NCI-H2081 treated with DMSO at 0.1 percent for 48 hours (cell line): ENCODE results near the gene QPCT.
"Not testable (repeated sequence)": the region's sequence is repeated elsewhere in the genome, so short reads cannot be mapped to it uniquely, and the experiment has no call there.

Source experiments
- DNase-seq: peaks from one replicate; lab custom pipeline; 2025; lab: John Stamatoyannopoulos, UW

The QPCT gene

DNA sequence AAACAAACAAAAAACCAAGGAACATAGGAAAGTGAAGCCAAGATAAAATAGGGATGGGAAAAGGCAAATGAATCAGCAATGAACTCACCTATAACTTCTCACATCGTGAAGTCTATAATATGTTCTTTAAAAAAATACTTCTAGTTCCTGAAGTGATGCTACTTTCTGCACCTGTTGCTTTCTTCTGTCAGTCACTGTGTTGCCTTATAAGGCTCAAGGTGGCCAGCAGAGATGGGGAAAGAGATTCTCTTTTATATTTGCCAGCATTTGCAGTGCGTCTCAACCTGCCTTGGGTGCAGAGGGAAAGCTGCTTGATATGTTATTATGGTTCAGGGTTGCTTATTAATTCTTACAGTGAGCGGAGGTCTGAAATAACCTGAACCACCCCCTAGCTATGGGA, 14.0 kb downstream of the QPCT start:
- DNase-seq = no peak

DNA sequence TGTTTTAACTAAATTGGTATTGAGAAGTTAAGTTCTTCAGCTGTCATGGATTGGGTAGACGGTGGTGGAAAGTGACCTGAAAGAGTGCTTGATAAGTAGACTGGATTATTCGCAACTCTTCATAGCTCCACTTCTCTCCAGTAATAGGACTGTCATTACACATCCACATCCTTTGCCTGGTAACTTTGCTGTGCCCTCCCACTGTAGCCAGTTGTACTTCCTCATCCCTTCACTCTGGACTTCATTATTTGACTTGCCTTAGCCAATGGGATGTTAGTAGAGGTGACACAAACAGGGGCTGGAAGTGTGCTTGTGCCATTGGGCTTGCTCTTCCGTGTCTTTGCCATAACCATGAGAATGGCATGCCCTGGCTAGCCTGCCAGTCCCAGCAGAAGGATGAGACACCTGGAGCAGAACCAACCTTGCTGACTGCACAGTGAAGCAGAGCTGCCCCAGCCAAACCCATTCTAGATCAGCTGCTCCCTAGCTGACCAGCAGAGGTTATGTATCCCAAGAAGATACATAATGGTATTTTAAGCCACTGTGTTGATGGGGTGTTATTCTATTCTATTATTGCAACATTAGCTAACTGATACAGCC, 16.9 kb downstream of the QPCT start:
- no peak for DNase-seq

DNA sequence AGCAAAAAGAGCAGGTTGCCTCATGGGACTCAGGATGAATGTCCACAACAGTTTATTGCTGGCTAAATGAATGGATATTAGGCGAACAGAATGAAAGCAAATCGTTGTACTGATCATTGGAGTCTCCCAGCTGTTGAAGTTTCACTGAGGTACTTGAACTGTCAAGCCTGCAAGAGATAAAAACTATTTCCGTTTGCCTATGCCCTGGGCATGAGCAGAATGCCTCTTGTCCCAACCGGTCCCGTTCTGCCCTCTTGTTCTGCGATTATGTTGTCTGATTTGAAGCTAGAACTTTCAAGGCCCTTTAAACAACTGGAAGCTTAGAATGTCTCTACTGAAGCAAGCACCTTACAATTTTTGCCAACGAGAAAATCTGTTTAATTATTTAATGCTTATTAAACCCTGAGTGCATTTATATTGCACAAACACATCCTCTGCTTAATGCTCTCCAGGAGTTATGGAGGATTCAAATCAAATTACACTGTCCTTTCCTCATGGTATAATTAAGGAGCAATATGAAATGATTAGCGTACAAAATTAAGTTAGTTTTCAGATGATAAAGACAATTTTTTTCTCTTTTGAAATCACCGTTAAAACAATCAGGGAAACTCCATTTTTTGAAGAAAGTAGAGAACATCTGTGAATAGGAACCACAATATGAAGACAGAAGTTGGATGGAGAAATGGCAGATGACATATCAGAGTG, 17.7 kb downstream of the QPCT start:
- DNase-seq = no peak

DNA sequence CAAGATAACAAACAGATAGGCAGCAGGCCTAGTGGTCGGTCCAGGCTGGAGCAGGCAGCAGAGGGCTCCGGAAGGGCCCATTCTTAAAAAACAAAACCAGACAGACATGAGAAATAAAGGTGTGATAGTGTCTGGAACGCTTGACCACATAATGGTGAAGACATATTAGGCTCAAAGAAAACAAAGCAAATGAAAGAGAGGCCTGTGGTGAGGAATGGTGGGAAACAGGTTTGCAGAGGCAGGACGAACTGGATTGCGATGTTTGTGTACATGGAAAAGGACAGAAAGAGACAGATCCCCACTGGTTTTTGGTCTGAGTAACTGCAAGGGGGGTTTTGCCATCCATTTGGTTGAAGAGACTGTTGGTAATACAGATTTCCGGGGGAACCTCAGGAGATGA, 19.9 kb downstream of the QPCT start:
- no peak for DNase-seq

DNA sequence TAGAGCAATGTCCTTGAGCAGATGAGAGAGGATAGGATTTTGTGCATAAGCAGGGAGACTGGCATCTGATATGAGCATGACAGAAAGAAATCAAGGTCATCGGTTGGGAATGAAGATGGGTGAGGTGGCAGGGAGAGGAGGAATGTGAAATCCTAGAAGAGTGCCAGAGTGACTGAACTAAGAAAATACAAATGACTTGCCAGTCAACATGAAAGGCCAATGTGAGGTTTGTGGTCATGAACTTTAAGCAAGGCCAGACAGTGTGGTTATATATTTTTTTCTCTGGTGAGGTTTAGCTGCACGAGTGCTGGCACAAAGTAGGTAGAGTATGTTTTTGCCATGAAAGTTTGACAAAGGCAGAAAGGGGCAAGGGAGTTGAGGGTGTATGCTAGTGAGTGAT, 21.2 kb downstream of the QPCT start:
- DNase-seq = no peak

DNA sequence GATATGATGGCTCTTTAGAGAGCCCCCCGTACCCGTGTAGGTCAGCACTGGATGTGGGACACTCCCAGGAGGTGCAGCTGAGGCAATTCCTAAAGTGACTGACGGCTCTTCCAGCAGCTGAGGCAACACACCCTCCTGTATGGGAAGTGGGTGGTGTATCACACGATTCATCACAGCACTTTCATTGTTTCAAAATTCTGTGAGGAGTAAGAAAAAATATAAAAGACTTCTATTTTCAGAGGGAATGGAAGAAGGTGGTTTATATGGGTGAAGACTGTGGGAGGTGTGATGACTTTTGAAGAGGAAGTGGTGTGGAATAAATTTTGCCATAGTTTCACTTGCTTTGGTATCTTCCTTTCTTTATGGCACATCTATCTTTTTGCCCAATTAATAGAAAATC, 22.3 kb downstream of the QPCT start:
- no peak for DNase-seq

DNA sequence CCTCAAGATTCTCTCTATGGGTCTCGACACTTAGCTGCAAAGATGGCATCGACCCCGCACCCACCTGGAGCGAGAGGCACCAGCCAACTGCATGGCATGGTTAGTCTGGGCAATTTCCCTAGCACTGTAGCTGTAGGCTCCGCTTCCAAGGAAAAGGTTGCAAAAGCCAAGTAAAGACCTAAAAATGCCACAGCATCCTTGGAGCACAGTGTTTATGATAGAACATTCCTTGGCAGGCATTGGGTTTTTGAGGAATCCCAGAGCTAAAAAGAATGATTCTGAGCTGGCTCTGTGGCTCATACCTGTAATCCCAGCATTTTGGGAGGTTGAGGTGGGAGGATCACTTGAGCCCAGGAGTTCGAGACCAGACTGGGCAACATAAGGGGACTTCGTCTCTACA, 22.9 kb downstream of the QPCT start:
- no peak for DNase-seq

DNA sequence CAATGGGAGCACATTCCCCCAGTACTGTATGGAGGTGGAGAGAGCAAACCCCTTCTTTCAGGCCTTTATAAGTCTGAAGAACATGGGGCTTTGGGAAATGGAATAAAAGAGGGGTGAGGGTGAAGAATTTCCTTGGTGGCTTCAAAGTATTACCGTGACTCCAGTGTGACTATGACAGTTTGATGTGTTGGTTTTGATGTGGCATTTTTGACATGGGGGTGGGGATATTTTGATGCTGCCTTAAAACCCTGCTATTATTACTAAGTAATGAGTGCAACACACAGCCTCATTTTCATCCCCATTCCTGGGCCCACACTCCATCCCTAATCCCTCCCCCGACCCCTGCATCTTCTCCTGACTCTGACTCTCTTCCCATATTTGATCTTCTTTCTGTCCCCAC, 23.6 kb downstream of the QPCT start:
- DNase-seq = no peak

DNA sequence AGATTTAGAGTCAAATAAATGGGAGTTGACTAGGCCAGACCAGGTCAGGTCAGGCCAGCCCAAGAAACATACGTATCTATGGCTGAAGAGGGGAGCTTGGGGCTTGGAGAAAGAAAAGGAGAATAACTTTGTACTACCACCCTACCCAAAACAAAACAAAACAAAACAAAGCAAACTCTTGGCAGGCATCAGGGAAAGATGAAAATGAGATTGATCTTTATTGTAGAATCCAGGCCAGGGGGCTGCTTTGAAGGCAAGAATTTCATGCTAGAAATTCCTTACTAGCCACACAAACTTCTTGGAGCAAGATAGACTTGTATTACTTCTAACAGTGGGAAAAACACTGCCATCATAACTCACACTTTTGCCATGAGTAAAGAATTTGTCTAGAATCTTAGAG, 26.2 kb downstream of the QPCT start:
- DNase-seq = no peak

DNA sequence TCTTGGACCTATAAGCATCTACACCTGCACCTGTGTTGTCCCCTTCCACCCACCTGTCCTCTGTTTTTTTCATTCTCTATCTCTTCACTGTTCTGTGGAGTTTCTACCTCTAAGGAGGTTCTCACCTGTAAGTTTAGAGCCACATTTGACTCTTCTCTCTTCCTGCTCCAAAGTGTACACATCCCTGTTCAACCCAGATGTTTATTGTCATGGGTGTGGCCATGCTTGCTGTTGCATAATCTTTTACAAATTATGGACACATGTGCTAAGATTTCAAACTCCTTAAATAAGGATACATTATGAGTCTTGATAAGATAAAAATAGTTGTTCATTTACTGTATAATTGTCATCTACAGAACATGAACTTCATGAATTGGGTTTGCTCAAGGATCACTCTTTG, 27.6 kb downstream of the QPCT start:
- DNase-seq = no peak

DNA sequence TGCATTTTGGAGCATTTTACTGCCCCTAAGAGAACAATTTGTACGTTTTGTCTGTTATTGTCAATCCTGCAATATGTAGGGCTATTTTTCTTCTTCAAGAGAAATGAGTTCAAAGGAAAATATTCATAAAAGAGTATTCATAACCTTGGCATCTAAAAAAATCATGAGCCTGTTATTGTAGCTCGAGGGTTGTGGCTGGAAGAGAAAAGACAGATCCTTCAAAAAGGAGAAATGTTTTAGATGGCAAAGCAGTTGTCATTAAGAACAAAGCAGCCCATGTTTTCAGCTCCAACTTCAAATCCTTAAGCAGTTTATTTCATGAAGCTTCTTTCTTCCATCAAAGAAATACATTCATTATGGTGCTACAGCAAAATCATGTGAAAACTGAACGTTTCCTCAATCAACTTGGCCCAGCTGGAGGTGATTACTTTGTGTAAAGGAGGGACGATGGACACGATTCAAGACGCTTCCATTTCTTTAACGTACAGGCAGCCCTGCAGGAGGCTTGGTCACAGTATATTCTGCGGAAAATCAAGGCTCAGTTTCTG, 31.4 kb downstream of the QPCT start:
- DNase-seq = no peak

DNA sequence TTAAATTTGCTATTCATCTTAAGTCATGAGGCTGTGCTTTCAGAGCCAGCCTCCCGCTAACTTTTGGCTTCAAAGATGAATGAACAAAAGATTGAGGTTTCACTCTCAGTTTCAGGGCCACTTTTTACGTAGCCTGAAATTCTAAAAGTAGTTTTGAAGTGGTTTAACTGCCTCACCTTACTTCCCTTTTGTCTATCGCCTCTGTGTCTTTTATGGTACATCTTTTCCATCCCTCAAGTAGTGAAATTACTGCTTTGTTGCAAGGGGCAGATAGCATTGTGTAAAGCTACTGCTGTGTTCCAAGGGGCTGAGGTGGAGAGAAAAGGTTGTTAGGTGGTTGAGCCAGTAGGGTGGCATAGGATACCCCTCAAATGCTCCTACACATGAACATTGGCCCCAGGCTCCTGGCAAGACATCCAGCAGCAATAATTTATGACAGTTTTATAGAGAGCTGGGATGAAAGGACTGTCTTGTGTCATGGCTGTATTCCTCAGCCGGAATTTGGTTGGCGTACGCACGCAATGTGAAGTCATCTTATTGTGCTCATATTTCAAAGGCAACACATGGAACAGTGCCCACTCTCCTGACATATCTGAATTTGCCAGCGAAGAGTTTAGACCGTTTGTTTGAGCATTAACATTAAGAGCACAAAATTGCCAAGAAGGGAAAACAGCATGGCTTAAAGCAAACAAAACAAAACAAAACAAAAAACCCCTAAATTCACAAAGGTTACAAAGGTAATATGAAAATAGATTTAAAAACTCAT, 32.2 kb downstream of the QPCT start:
- no peak for DNase-seq

DNA sequence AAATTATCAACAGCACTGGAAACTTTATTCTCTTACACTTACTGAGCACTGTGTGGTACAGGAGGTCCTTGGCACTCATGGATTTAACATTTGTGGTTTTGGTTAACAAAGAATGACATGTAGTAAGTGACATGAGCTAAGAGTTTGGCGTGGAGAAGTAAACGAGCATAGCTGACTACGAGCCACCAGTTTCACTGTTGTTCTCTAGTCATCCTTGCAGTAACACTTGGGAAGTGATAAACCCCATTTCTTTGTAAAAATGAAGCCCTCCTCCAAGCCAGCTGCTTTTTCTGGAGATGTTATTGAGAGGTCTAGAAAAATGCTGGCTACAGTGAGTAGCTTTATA, 32.7 kb downstream of the QPCT start:
- DNase-seq = no peak

DNA sequence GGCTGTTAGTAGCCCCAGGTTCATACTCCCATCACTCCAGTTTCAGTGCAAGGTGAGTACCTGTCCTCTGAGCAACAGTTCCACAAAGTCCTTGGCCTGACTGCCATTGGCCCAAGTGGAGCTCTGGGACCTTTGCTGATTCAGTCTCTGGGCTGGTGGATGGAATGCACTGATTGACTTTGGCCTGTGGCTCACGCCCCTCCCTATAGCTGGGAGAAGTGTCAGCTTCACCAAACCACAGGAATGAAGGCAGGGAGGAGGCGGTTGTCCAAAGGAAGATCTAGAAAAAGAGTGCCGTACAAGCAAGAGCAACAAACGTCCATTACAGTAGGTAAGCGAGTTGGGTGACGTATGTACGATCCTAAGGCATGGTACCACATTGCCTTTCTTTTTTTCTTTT, 34.0 kb downstream of the QPCT start:
- no peak for DNase-seq

DNA sequence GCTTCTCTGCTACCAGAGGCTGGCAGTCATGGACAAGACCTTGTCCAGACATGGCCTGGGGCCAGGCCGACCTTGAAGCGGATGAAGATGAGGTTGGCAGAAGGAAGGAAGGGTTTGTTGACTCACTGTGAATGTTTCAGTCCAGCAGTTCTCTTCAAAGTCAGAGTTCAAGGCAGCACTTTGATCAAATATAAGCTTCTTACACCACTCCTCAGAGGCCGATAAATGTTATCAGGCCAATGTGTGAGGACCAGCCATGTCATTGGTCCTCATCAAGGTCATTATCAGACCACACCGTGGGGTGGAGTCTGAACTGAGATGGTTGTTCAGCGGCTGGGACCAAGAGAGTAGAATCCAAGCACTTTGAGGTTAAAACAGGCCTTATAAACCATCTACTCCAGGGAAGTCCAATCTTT, 35.5 kb downstream of the QPCT start:
- no peak for DNase-seq

DNA sequence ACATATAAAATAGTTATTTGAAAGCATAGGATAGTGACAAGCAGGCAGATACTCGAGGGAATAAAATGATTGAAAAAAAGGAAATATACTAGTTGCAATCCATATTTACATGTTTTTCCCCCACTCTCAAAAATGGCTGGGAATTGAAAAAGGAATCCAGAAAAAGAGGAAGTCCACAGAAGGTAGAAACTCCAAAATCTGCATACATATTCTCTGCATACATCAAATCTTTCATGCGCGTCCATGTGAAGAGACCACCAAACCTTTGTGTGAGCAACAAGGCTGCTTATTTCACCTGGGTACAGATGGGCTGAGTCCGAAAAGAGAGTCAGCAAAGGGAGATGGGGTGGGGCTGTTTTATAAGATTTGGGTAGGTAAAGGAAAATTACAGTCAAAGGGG, 36.4 kb downstream of the QPCT start:
- not testable (repeated sequence) for DNase-seq

DNA sequence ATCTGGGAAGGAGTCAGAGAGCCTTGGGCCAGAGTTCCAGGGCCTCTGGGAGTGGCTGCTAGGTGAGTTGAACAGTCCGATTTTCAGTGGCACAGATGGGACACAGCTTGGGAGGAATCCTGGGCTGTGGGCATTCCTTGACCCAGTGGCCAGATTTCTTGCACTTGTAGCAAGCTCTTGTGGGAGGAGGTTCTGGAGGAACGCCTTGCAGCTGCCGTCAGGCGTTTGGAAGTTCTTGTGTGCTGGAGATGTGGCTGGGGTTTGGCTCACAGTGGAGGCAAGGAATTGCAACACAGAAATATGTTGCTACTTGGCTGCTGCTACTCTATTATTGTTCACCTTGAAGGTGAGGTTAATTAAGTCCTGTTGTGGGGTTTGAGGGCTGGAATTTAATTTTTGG, 39.8 kb downstream of the QPCT start:
- DNase-seq = not testable (repeated sequence)

DNA sequence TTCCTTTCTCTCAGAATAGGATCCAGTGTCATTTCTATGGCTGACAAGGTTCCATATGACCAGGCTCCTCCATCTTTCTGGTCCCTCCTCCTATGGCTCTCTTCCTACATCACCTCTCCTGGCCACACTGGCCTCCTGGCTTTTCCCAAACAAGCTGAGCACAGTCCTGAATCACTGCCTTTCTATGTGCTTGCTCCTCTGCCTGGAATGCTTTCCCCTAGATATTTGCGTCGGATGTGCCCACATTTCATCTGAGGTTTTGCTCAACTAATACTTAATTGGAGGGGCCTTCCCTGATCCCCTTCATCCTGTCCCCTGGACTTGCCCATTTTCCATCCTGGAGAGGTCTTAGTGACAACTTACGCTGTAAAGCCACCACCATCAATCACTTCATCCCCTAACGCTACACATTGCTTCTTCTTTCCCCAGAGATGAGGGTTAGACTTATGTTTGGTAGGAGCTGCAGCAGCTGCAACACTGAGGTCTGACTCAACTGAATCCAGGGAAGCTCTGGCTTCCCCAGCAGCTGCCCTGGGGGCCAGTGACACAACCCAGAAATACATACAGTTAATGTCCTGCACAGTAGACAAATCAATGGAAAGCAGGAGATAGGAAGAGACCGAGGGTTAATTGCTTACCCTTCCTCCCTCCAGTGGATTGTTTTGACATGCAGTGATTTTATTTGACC, 42.9 kb downstream of the QPCT start:
- DNase-seq = no peak

DNA sequence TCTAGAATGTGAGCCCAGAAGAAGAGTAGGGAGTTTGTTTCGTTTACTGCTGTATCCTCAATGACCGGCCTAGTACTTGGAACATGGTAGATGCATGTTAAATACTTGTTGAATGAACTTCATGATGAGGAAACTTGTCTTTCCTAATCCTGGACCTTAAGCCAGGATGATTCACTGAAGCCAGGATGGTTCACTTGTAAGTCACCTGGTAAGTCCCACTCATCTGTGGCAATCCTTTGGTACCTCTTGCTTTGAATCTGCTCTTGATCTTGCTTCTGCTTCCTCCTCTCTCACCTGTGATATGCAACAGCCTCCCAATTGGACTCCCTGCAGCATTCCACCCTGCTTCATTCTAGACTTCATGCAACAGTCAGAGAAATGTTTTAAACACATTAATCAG, 43.6 kb downstream of the QPCT start:
- DNase-seq = no peak

DNA sequence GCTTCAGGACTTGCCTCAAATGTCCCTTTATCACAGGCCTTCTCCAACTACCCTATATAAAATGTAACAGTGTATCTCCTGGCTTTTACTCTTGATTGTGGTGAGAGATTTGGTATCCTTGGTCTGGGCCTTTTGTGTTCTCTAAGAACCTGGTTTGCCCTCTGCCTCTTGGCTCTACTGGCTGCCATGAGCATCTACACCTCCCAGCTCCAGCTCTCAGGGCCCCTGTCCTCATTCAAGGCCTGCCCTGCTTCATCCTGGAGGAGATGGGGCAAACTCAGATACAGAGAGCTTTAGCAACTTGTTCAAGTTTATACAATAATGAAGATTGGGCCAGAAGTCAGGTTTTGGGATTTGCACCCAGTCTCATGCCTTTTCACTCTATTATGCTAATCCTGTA, 45.0 kb downstream of the QPCT start:
- DNase-seq = no peak

DNA sequence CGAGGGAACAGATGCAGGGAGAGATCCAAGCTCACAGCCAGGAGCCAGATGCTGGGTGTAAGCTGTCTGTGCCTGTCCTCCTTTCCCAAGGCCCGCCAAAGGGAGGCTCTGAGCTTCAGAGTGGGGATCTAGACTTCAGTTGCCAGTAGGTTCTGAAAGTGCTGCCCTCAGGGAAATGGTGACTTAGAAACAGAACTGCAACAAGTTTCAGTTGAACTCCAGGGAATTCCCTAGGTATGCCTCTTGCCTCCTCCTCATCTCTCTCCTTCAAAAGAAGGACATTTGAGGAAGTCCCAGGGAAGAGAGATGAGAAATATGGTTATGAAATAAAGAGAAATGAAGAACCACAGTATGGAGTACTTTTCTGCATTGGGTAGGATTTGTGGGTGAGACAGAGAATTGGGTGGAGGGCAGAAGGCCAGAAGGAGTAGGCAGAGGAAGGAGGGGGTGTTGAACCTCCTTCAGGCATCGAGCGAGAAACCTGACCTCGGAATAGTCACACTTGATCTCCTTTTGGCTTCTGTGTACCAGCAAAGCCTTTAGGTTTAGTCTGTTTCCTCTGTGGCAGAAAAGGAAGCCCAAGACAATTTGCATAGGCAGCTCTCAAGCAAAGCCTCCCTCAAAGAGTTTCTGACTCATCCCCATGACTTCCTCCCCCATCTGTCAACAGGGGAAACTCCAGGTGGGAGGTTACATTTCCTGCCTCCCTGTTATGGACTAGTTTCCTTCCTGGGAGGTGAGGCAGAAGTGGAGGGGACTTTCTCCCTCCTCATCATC, 45.7 kb downstream of the QPCT start:
- DNase-seq = no peak

DNA sequence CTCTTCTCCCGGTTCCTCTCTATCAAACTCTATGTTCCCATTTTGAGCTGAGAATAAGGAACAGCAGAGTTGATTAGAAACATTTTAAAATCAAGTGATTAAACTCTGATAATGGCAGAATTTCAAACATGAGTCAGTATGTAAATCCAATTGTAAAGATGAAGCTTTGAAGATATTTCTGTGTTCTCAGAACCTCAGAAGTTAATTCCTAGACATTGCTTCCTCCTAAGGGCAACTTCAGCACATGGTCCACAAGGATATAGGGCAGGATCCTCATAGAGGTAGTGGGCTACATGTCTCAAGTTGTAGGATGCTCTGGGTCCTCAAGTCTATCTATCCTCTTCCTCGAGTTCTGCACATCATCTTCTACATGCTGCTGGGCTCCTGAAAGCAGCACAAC, 46.3 kb downstream of the QPCT start:
- no peak for DNase-seq
